ENCODE results near the gene CRYGD.
"Not testable (repeated sequence)": the region's sequence is repeated elsewhere in the genome, so short reads cannot be mapped to it uniquely, and the experiment has no call there.

CRYGD gene

DNA sequence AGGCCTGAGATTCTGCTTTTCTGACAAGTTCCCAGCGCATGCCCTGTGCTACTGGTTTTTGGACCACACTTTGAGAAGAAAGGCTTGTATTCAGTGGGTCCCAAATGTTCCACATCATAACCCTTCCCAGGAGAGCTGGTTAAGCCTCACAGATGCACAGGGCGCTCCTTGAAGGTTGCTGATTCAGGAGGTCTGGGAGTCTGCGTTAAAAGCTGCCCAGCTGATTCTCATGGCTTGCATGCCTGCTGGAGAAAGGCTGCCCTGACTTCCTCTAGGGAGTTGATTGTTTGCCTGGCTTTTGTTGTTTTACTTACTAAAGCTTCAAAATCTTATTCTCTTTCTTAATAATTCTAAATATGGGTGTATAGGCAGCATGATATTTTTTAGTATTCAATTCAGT, 20.7 kb downstream of the CRYGD start:
- Histone ChIP-seq H3K27me3 (ENCODE audit: control insufficient read depth, insufficient read depth, low read length, poor library complexity, severe bottlenecking) (no peaks in the 10 kb centered on the region), H3K9me3 (ENCODE audit: control insufficient read depth, low read length) (no peaks in the 10 kb centered on the region), H3K4me3 (ENCODE audit: insufficient read depth, low read depth, low read length) (no peak overlapping the region), H3K36me3 (ENCODE audit: control insufficient read depth, insufficient read depth, low read length) (no peaks in the 10 kb centered on the region), H3K4me1 (ENCODE audit: control insufficient read depth, insufficient read depth, low read length) (no peaks in the 10 kb centered on the region), H3K27ac (ENCODE audit: insufficient read depth, low read depth, low read length, poor library complexity, severe bottlenecking) (no peak overlapping the region)
- WGBS, 2 experiments = 48 to 62% methylated on average over 3 of the region's 3 CpGs

DNA sequence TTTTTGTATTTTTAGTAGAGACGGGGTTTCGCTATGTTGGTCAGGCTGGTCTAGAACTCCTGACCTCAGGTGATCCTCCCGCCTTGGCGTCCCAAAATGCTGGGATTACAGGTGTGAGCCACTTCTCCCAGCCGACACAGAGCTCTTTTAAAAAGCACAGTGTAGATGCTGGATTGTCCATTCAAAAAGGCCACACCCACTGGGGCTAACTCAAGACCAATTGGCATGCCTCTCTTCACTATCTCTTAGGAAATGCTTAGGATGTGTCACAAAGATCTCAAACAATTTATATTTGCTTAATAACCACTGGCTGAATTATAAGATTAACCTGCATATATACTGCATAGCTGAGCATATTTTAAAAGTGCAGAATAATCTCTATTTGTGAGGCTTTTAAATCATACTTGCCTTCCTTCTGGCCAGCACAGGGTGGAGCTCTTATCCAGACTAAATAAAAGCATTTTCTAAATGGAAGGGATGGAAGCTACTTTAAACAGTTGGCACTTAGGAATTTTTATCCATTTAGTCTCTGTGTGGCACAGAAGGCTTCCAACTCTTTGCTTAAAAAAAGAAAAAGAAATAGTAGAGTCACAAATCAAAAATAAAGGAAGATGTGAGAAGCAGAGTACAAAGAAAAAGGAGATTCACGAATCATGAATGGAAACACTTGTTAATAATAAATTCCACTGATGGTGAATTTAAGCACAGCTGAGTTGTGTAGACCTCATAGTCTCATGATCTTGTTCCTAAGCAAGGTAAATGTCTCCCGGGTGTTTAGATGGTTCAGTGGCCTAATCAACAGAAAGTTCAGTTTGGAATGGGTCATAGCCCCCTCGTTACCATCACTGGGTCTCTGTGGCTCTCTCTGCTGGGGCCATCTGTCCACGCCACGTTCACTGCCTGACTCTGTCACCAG, 22.4 kb downstream of the CRYGD start:
- Histone ChIP-seq H3K27ac (ENCODE audit: insufficient read depth, low read depth, low read length, poor library complexity, severe bottlenecking) (no peak overlapping the region), H3K36me3 (ENCODE audit: control insufficient read depth, insufficient read depth, low read length) (no peaks in the 10 kb centered on the region), H3K27me3 (ENCODE audit: control insufficient read depth, insufficient read depth, low read length, poor library complexity, severe bottlenecking) (no peaks in the 10 kb centered on the region), H3K4me1 (ENCODE audit: control insufficient read depth, insufficient read depth, low read length) (no peaks in the 10 kb centered on the region), H3K4me3 (ENCODE audit: insufficient read depth, low read depth, low read length) (no peak overlapping the region), H3K9me3 (ENCODE audit: control insufficient read depth, low read length) (no peaks in the 10 kb centered on the region)
- WGBS, 2 experiments = 48 to 49% methylated on average over 10 of the region's 10 CpGs

DNA sequence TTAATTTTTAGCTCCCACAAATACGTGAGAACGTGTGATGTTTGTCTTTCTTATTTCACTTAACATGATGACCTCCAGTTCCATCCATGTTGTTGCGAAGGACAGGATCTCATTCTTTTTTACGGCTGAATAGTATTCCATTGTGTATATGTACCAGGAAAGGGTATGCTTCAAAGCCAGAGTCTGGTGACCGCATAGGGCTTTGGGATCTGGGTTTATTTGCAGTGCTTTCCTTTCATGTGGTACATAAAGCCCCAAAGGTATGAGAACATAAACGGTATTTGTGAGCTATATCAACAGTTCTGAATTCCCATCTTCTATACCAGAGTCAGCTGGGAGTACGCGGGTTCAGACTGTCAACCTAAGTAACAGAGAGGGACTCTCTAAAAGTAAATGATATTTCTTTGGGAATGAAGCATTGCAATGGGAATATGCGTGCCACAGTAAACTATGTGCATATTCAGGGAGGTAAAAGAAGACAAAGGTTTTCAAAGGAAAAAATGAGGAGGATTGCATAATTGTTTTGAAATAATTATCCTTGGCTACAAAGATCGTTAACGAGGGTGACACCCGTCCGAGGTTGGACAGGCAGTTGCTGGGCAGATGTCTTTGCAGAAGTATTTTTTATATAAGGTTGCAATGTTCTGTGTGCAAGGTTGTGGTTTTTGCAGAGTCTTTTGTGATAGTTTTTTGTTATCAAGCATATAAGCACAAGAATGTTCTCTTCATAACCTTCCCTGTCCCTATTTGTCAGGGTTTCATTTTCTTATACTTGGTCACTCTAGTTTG, 24.4 kb downstream of the CRYGD start:
- Histone ChIP-seq H3K27me3 (ENCODE audit: control insufficient read depth, insufficient read depth, low read length, poor library complexity, severe bottlenecking) (no peaks in the 10 kb centered on the region), H3K4me3 (ENCODE audit: insufficient read depth, low read depth, low read length) (no peak overlapping the region), H3K36me3 (ENCODE audit: control insufficient read depth, insufficient read depth, low read length) (no peaks in the 10 kb centered on the region), H3K4me1 (ENCODE audit: control insufficient read depth, insufficient read depth, low read length) (no peaks in the 10 kb centered on the region), H3K9me3 (ENCODE audit: control insufficient read depth, low read length) (no peaks in the 10 kb centered on the region), H3K27ac (ENCODE audit: insufficient read depth, low read depth, low read length, poor library complexity, severe bottlenecking) (no peak overlapping the region)
- WGBS, 2 experiments = 81% methylated on average over 13 of the region's 13 CpGs

DNA sequence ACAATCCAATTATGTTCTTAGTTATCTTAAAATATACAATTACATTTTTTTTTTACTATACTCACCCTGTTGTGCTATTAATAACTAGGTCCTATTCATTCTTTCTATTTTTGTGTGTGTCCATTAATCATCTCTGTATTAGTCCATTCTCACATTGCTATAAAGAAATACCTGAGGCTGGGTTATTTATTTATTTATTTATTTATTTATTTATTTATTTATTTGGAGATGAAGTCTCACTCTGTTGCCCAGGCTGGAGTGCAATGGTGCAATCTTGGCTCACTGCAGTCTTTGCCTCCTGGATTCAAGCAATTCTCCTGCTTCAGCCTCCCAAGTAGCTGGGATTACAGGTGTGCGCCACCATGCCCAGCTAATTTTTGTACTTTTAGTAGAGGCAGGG, 25.6 kb downstream of the CRYGD start:
- H3K36me3 ChIP-seq (ENCODE audit: control insufficient read depth, insufficient read depth, low read length); H3K27me3 ChIP-seq (ENCODE audit: control insufficient read depth, insufficient read depth, low read length, poor library complexity, severe bottlenecking); H3K27ac ChIP-seq (ENCODE audit: insufficient read depth, low read depth, low read length, poor library complexity, severe bottlenecking); H3K4me3 ChIP-seq (ENCODE audit: insufficient read depth, low read depth, low read length); H3K9me3 ChIP-seq (ENCODE audit: control insufficient read depth, low read length); H3K4me1 ChIP-seq (ENCODE audit: control insufficient read depth, insufficient read depth, low read length): not testable (repeated sequence)
- 88 to 100% methylated on average over 1 of the region's 1 CpG for WGBS, 2 experiments

DNA sequence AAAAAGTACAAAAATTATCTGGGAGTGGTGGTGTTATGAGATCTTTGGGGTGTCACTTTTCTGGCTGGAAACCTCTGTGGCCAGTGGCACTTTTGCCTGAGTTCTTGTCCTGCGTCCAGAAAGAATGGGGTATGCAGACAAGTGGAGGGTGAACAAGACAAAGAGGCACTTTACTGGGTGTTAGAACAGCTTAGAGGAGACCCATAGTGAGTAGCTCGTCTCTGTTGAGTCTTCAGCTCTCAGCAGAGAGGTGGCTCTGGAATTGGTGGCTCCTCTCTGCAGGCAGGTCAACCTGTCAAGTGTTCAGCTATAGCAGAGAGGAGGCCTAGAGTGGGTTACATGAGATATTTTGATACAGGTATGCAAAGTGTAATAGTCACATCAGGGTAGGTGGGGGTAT, 26.1 kb downstream of the CRYGD start:
- WGBS, 2 experiments = 83 to 89% methylated on average over 2 of the region's 2 CpGs
- H3K36me3 ChIP-seq (ENCODE audit: control insufficient read depth, insufficient read depth, low read length) = no peaks in the 10 kb centered on the region
- no peaks in the 10 kb centered on the region for H3K9me3 ChIP-seq (ENCODE audit: control insufficient read depth, low read length)
- no peaks in the 10 kb centered on the region for H3K27me3 ChIP-seq (ENCODE audit: control insufficient read depth, insufficient read depth, low read length, poor library complexity, severe bottlenecking)
- H3K27ac ChIP-seq (ENCODE audit: insufficient read depth, low read depth, low read length, poor library complexity, severe bottlenecking) = no peak overlapping the region
- no peak overlapping the region for H3K4me3 ChIP-seq (ENCODE audit: insufficient read depth, low read depth, low read length)
- H3K4me1 ChIP-seq (ENCODE audit: control insufficient read depth, insufficient read depth, low read length) = no peaks in the 10 kb centered on the region

DNA sequence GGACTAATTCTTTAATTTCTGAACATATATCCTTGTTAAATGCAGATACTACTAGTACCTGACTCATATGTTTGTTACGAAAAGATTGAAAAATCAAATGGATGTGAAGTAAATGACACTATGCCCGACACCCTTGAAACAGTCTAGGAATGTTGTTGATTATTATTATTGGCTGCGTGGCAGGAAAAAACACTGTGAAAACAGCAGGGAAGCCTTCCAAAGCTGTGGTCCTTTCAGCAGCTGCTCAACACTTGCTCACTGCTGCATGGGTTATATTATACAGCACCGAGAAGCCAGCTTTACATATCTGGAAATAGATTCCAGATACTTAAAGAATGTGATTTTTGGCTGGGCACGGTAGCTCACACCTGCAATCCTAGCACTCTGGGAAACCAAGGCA, 26.5 kb downstream of the CRYGD start:
- Histone ChIP-seq H3K27ac (ENCODE audit: insufficient read depth, low read depth, low read length, poor library complexity, severe bottlenecking) (no peak overlapping the region), H3K4me1 (ENCODE audit: control insufficient read depth, insufficient read depth, low read length) (no peaks in the 10 kb centered on the region), H3K27me3 (ENCODE audit: control insufficient read depth, insufficient read depth, low read length, poor library complexity, severe bottlenecking) (no peaks in the 10 kb centered on the region), H3K4me3 (ENCODE audit: insufficient read depth, low read depth, low read length) (no peak overlapping the region), H3K9me3 (ENCODE audit: control insufficient read depth, low read length) (no peaks in the 10 kb centered on the region), H3K36me3 (ENCODE audit: control insufficient read depth, insufficient read depth, low read length) (no peaks in the 10 kb centered on the region)
- 91 to 98% methylated on average over 5 of the region's 5 CpGs for WGBS, 2 experiments

DNA sequence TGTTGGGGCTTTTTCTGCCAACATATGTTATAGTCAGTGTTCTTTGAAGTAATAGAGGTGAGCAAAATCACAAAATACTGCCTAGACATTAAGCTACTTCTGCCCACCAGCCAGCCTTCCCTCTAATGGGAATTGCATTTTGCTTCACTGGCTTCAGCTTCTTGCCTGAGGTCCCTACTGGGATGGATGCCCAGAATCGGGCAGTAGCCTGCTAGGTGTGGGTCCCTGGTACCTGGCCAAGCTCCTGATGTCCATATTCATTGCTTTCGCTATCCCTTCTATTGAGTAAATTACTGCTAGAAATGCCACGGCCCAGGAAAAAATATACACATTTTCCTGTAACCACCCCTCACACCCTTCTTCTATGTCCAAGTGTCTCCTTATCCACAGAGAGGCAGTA, 27.0 kb downstream of the CRYGD start:
- no peaks in the 10 kb centered on the region for H3K9me3 ChIP-seq (ENCODE audit: control insufficient read depth, low read length)
- H3K27ac ChIP-seq (ENCODE audit: insufficient read depth, low read depth, low read length, poor library complexity, severe bottlenecking) = no peak overlapping the region
- WGBS, 2 experiments = 92 to 95% methylated on average over 3 of the region's 3 CpGs
- H3K4me1 ChIP-seq (ENCODE audit: control insufficient read depth, insufficient read depth, low read length) = no peaks in the 10 kb centered on the region
- no peaks in the 10 kb centered on the region for H3K36me3 ChIP-seq (ENCODE audit: control insufficient read depth, insufficient read depth, low read length)
- H3K4me3 ChIP-seq (ENCODE audit: insufficient read depth, low read depth, low read length) = no peak overlapping the region
- no peaks in the 10 kb centered on the region for H3K27me3 ChIP-seq (ENCODE audit: control insufficient read depth, insufficient read depth, low read length, poor library complexity, severe bottlenecking)

DNA sequence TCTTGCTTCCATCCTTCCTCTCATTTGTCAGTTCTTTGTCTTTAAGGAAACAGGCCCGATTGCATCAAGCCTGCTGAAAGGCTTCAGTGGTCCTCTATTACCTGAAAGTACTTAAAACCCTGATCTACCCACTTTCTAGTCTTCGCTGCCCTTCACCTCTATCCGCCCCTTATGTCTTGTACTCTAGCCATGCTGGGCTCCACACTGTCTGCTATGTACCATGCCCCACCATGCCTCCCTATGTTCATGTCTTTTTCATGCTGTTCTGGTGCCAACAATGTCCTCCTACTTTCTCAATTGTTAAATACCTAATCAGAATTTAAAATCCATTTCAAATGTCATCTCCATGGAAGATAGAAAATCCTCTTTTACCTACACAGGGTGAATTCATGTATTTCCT, 28.2 kb downstream of the CRYGD start:
- Histone ChIP-seq H3K36me3 (ENCODE audit: control insufficient read depth, insufficient read depth, low read length) (no peaks in the 10 kb centered on the region), H3K9me3 (ENCODE audit: control insufficient read depth, low read length) (no peaks in the 10 kb centered on the region), H3K4me3 (ENCODE audit: insufficient read depth, low read depth, low read length) (no peak overlapping the region), H3K27me3 (ENCODE audit: control insufficient read depth, insufficient read depth, low read length, poor library complexity, severe bottlenecking) (no peaks in the 10 kb centered on the region), H3K4me1 (ENCODE audit: control insufficient read depth, insufficient read depth, low read length) (no peaks in the 10 kb centered on the region), H3K27ac (ENCODE audit: insufficient read depth, low read depth, low read length, poor library complexity, severe bottlenecking) (no peak overlapping the region)
- 91 to 95% methylated on average over 3 of the region's 3 CpGs for WGBS, 2 experiments

DNA sequence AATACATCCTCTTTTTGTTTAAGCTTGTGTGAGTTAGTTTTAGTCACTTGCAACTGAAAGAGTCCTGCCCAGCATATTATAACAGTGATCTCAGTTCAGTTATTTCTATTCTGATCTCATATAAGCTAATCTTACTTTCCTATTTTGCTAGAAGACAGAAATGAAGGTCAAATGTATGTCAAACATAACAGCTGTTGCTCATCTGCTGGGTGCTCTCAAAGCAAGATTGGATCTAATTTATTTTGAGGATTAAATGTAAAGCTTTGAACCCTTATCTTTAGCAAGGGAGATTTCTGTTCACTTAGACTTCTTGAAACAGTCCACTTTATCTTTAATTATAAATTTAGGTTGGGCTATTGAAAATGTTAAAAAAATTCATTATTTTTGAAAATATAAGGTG, 31.2 kb downstream of the CRYGD start:
- Histone ChIP-seq H3K9me3 (ENCODE audit: control insufficient read depth, low read length) (no peaks in the 10 kb centered on the region), H3K4me3 (ENCODE audit: insufficient read depth, low read depth, low read length) (no peak overlapping the region), H3K27ac (ENCODE audit: insufficient read depth, low read depth, low read length, poor library complexity, severe bottlenecking) (no peak overlapping the region), H3K4me1 (ENCODE audit: control insufficient read depth, insufficient read depth, low read length) (no peaks in the 10 kb centered on the region), H3K36me3 (ENCODE audit: control insufficient read depth, insufficient read depth, low read length) (no peaks in the 10 kb centered on the region), H3K27me3 (ENCODE audit: control insufficient read depth, insufficient read depth, low read length, poor library complexity, severe bottlenecking) (no peaks in the 10 kb centered on the region)

DNA sequence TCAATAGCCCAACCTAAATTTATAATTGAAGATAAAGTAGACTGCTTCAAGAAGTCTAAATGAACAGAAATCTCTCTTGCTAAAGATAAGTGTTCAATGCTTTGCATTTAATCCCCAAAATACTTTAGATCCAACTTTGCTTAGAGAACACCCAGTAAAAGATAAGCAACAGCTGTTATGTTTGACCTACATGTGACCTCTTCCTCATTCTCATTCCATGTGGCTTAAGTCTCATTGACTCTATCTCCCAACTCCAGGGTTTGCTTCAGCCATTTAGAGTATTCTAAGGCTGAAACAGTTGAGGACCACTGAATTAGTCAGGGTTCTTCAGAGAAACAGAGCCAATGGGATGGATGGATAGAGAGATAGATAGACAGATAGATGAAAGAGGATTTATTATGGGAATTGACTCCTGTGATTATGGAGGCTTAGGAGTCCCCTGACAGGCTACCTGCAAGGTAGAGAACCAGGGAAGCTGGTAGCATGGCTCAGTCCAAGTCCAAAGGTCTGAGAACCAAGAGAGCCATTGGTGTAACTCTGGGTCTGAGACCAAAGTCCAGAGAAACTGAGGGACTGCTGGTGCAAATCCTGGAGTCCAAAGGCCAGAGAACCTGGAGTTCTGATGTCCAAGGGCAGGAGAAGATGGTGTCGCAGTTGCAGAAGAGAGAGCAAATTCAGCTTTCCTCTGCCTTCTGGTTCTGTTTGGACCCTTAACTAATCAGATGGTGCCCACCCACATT, 32.1 kb downstream of the CRYGD start:
- Histone ChIP-seq H3K27me3 (ENCODE audit: control insufficient read depth, insufficient read depth, low read length, poor library complexity, severe bottlenecking) (no peaks in the 10 kb centered on the region), H3K9me3 (ENCODE audit: control insufficient read depth, low read length) (no peaks in the 10 kb centered on the region), H3K27ac (ENCODE audit: insufficient read depth, low read depth, low read length, poor library complexity, severe bottlenecking) (no peak overlapping the region), H3K4me1 (ENCODE audit: control insufficient read depth, insufficient read depth, low read length) (no peaks in the 10 kb centered on the region), H3K36me3 (ENCODE audit: control insufficient read depth, insufficient read depth, low read length) (no peaks in the 10 kb centered on the region), H3K4me3 (ENCODE audit: insufficient read depth, low read depth, low read length) (no peak overlapping the region)
- 96 to 98% methylated on average over 1 of the region's 1 CpG for WGBS, 2 experiments

Data from ectodermal cell (in vitro differentiated cells).